Natural killer cell (primary cell): ENCODE data around the gene VPS13D. TPM values are rescaled to one million over a fixed set of nuclear protein-coding genes. Genes with fewer than 3 reads are reported as not detected.

Source experiments
- ATAC-seq, 3 donors: fragments of 150-1000 bp in 2 of 3; fragments of 200-7000 bp in 1 of 3; cut with Tn5 transposase; 1 replicate in 1 of 3; 2 replicates in 2 of 3; pipeline ENCODE4 v1.10.0; 2021; ENCODE audit warnings: mild to moderate bottlenecking in 2 of 3, moderate library complexity in 2 of 3
- DNase-seq, 2 donors: peaks; one replicate each; pipeline versions ENCODE4 v3.0.0 to v3.0.0-alpha.2; 2013 to 2021; ENCODE audit warnings: mixed read lengths in 1 of 2
- H3K27ac ChIP-seq: one replicate; pipeline ENCODE4 v1.5.1; 2013; ENCODE audit warnings: mild to moderate bottlenecking, low read length
- H3K27me3 ChIP-seq: one replicate; pipeline ENCODE4 v1.6.1; 2013; ENCODE audit warnings: low read length; ENCODE audit not compliant: control insufficient read depth, insufficient read depth
- H3K36me3 ChIP-seq: one replicate; pipeline ENCODE4 v1.6.1; 2013; ENCODE audit warnings: low read length; ENCODE audit not compliant: control insufficient read depth, insufficient read depth
- H3K4me1 ChIP-seq: one replicate; pipeline ENCODE4 v1.6.1; 2013; ENCODE audit warnings: low read length; ENCODE audit not compliant: control insufficient read depth, insufficient read depth
- H3K4me3 ChIP-seq: one replicate; pipeline ENCODE4 v1.5.1; 2013; ENCODE audit warnings: low read length
- H3K9me3 ChIP-seq: one replicate; pipeline ENCODE4 v1.6.1; 2013; ENCODE audit warnings: low read length; ENCODE audit not compliant: control insufficient read depth, insufficient read depth
- H3K27ac Mint-ChIP-seq, 2 donors: one replicate each; pipeline ENCODE4 v1.8.0; 2022; ENCODE audit warnings: mild to moderate bottlenecking in 2 of 2, mixed read lengths in 2 of 2, moderate library complexity in 1 of 2
- H3K27me3 Mint-ChIP-seq, 2 donors: one replicate each; pipeline ENCODE4 v1.8.0; 2022; ENCODE audit warnings: low read depth in 2 of 2, mixed read lengths in 2 of 2
- H3K36me3 Mint-ChIP-seq: one replicate; pipeline ENCODE4 v1.8.0; 2022; ENCODE audit warnings: mixed read lengths
- H3K4me1 Mint-ChIP-seq, 2 donors: one replicate each; pipeline ENCODE4 v1.8.0; 2022; ENCODE audit warnings: mixed read lengths in 2 of 2
- H3K4me3 Mint-ChIP-seq: one replicate; pipeline ENCODE4 v1.8.0; 2022; ENCODE audit warnings: mild to moderate bottlenecking, moderate library complexity, mixed read lengths
- H3K9me3 Mint-ChIP-seq, 2 donors: one replicate each; pipeline ENCODE4 v1.8.0; 2022; ENCODE audit warnings: mixed read lengths in 2 of 2
- WGBS: methylation state at CpG from one replicate; pipeline ENCODE4 v1.1.7; 2013; ENCODE audit warnings: missing lambda C conversion rate; ENCODE audit not compliant: insufficient coverage; 5-methylcytosine and 5-hydroxymethylcytosine counted together
- intact Hi-C: fragments of 100-400 bp; cut with micrococcal nuclease; formaldehyde crosslinking; loops from one replicate; pipeline ENCODE4 v1.14.2; 2022
- total RNA-seq, 4 donors: library from RNA; stranded (reverse); fragments of 120-200 nt in 1 of 4; gene quantifications; one replicate each; pipeline versions ENCODE4 v1.2.3 to v1.2.4, GENCODE V29; 2013 to 2022
- TF ChIP-seq, protein P1 (sequence below): fragments of 200-600 bp; IDR thresholded peaks from one replicate; pipeline ENCODE4 v1.8.0; 2022; ENCODE audit warnings: antibody characterized with exemption

The VPS13D gene
- total RNA-seq, 3 donors from 2014 or later (not counting 1 experiment from before 2014, with no cell fraction given), result 66.3 to 94.0 (median 81.7) TPM

- Mint-ChIP-seq H3K4me1 (peaks cover 34 to 52% of the 10 kb centered on the region in 2 donors), H3K4me3 (peak overlapping the region; percentile 9), H3K27me3 (no peaks in the 10 kb centered on the region), H3K9me3 (no peaks in the 10 kb centered on the region), H3K27ac (peak overlapping the region; percentile 86 to 88), H3K36me3 (no peaks in the 10 kb centered on the region)
- DNase-seq, result peak in 1 of 2 donors; percentile 18
- Histone ChIP-seq H3K9me3 (no peaks in the 10 kb centered on the region), H3K36me3 (peaks cover 61% of the 10 kb centered on the region), H3K27ac (peak overlapping the region; percentile 49), H3K27me3 (no peaks in the 10 kb centered on the region), H3K4me1 (peaks cover 70% of the 10 kb centered on the region), H3K4me3 (no peak overlapping the region)
- TF ChIP-seq, protein P1, sequence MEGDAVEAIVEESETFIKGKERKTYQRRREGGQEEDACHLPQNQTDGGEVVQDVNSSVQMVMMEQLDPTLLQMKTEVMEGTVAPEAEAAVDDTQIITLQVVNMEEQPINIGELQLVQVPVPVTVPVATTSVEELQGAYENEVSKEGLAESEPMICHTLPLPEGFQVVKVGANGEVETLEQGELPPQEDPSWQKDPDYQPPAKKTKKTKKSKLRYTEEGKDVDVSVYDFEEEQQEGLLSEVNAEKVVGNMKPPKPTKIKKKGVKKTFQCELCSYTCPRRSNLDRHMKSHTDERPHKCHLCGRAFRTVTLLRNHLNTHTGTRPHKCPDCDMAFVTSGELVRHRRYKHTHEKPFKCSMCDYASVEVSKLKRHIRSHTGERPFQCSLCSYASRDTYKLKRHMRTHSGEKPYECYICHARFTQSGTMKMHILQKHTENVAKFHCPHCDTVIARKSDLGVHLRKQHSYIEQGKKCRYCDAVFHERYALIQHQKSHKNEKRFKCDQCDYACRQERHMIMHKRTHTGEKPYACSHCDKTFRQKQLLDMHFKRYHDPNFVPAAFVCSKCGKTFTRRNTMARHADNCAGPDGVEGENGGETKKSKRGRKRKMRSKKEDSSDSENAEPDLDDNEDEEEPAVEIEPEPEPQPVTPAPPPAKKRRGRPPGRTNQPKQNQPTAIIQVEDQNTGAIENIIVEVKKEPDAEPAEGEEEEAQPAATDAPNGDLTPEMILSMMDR, result no peak
- WGBS, result 95% methylated on average over 20 of the region's 20 CpGs
- ATAC-seq, result no peak
- intact Hi-C loops, result loop anchor here (5.0 kb wide), 1 partner anchor 41 kb away; no protein-coding TSS in a partner anchor
Measured at GRCh38 chr1:12203216-12204007, 26.4 kb upstream of the VPS13D start.

DNA sequence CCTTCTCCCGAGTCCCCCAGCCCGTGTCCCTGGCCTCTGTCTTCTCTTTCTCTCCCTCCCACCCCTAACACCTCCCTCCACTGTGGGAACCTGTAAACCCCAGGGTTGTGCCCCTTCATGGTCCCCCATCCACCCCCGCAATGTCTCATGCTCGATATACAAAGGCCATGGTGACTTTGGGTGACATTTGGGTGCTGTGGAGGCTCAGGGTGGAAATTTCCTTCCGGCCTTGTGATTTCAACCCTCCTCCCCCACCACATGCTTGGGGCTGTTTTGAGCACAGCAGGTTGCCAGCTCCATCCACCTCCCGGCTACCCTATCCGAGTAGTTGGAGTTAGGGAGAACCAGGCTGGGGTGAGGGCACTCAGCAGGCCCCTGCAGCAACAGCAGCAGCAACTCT, 25.7 kb upstream of the VPS13D start:
- H3K27me3 Mint-ChIP-seq, result no peaks in the 10 kb centered on the region
- H3K9me3 Mint-ChIP-seq, result no peaks in the 10 kb centered on the region
- H3K27me3 ChIP-seq, result no peaks in the 10 kb centered on the region
- intact Hi-C loops, result loop anchor here (5.0 kb wide), 1 partner anchor 42 kb away; no protein-coding TSS in a partner anchor
- ATAC-seq (no peak), DNase-seq (peak in 1 of 2 donors; percentile 62)
- H3K9me3 ChIP-seq, result no peaks in the 10 kb centered on the region
- peaks cover 41 to 59% of the 10 kb centered on the region in 2 donors for H3K4me1 Mint-ChIP-seq
- H3K27ac ChIP-seq, result peak overlapping the region; percentile 49
- H3K4me1 ChIP-seq, result peaks cover 70% of the 10 kb centered on the region
- no peaks in the 10 kb centered on the region for H3K36me3 Mint-ChIP-seq
- no peak overlapping the region for H3K4me3 ChIP-seq
- no peak overlapping the region for H3K4me3 Mint-ChIP-seq
- peaks cover 63% of the 10 kb centered on the region for H3K36me3 ChIP-seq
- WGBS, result 64% methylated on average over 4 of the region's 7 CpGs
- TF ChIP-seq, protein P1, result no peak
- peak overlapping the region; percentile 86 to 88 for H3K27ac Mint-ChIP-seq

DNA sequence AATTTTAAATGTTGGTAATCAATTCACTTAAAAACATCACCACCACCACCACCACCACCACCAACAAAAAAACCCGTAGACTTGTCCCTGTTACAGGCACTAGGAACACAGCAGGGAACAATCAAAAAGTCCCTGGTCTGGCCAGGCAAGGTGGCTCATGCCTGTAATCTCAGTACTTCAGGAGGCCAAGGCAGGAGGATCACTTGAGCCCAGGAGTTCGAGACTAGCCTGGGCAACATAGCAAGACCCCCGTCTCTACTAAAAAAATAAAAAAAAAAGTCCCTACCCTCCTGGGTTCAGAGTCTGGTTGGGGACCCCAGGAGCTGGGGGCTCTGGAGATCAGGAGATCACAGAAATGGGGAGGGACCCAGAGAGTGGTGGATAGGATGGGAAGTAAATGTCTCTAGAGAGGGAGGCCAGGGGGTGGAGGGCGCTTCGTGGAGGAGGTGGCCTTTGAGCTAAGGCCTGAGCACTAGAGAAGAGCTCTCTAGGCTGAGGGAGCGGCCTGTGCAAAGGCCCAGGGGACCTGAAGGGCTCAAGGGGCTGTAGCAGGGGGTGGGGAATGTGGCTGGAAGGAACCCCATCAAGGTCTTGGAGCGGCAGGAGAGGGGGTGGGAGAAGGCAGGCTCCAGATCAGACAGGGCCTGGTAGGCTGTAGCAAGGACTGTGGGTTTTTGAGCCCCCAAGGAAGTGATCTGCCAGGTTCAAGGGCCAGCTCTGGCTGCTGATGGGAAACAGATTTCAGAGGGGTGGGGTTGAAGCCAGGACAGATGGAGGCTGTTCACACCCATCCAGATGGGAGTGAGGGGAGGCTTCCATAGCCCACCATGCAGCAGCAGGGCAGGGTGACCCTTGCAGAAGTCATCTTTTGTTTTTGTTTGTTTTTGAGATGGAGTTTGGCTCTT, 24.8 kb upstream of the VPS13D start:
- no peaks in the 10 kb centered on the region for H3K27me3 Mint-ChIP-seq

More for the DNA sequence above, 24.8 kb upstream of the VPS13D start:
- ATAC-seq (no peak), DNase-seq (no peak)
- Histone ChIP-seq H3K27me3 (no peaks in the 10 kb centered on the region), H3K4me3 (no peak overlapping the region), H3K36me3 (peaks cover 55% of the 10 kb centered on the region), H3K27ac (no peak overlapping the region), H3K9me3 (no peaks in the 10 kb centered on the region), H3K4me1 (peaks cover 70% of the 10 kb centered on the region)
- Mint-ChIP-seq H3K4me3 (no peak overlapping the region), H3K4me1 (peaks cover 45 to 63% of the 10 kb centered on the region in 2 donors), H3K27ac (peak overlapping the region; percentile 86 to 88), H3K36me3 (no peaks in the 10 kb centered on the region), H3K9me3 (no peaks in the 10 kb centered on the region)
- TF ChIP-seq, protein P1, result no peak
- WGBS, result 84% methylated on average over 6 of the region's 7 CpGs
- intact Hi-C loops, result loop anchor here (5.0 kb wide), 1 partner anchor 43 kb away; no protein-coding TSS in a partner anchor
